DOHH2 (cell line): Measurements from ENCODE around the gene PYCR2.

Experiments used
- EZH2phosphoT487 ChIP-seq: fragments of 200-600 bp; sonication (generic); IDR thresholded peaks from 2 replicates; pipeline ENCODE4 v1.6.1; 2017; ENCODE audit warnings: borderline replicate concordance, mild to moderate bottlenecking, antibody characterized with exemption, low read length, moderate library complexity, mixed read lengths
- TF ChIP-seq, protein P1 (sequence below): fragments of 200-600 bp; sonication (generic); IDR thresholded peaks from one replicate; pipeline ENCODE4 v1.5.1; 2014; ENCODE audit warnings: antibody characterized with exemption, mild to moderate bottlenecking, low read depth, low read length; ENCODE audit not compliant: poor library complexity, severe bottlenecking

DNA sequence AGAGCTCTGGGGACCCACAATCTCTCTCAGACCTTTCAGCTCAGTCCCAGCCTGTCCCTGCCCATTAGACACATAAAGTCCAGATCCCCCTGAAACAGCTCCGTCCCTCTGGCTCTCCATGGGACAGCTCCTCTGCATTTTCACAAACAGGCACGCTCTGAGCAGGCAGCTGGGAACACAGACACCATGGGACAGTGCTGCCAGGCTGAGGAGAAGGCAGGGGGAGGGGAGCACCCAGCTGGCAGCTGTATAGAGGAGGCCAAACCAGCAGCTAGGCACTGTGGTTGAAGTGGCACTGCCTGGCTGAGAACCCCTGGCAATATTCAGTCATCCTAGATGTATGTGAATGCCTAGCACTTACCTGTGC, 43.8 kb downstream of the PYCR2 start:
- TF ChIP-seq, protein P1, sequence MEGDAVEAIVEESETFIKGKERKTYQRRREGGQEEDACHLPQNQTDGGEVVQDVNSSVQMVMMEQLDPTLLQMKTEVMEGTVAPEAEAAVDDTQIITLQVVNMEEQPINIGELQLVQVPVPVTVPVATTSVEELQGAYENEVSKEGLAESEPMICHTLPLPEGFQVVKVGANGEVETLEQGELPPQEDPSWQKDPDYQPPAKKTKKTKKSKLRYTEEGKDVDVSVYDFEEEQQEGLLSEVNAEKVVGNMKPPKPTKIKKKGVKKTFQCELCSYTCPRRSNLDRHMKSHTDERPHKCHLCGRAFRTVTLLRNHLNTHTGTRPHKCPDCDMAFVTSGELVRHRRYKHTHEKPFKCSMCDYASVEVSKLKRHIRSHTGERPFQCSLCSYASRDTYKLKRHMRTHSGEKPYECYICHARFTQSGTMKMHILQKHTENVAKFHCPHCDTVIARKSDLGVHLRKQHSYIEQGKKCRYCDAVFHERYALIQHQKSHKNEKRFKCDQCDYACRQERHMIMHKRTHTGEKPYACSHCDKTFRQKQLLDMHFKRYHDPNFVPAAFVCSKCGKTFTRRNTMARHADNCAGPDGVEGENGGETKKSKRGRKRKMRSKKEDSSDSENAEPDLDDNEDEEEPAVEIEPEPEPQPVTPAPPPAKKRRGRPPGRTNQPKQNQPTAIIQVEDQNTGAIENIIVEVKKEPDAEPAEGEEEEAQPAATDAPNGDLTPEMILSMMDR, result no peak
- TF ChIP-seq EZH2phosphoT487, result no peak
